GM12878 (cell line): ENCODE data around the gene KRTAP1-4. TPM values are rescaled to one million over a fixed set of nuclear protein-coding genes. Genes with fewer than 3 reads are reported as not detected.

Experiments
- ATAC-seq: fragments of 200-7000 bp; cut with Tn5 transposase; 3 replicates; pipeline ENCODE4 v1.9.1; 2020; ENCODE audit warnings: mild to moderate bottlenecking, moderate library complexity
- BruUV-seq: library from RNA; stranded (reverse); fragments of 400-500 nt; replicated peaks from 2 replicates; lab custom pipeline; 2021; lab: Mats Ljungman, UMichigan
- CTCF ChIA-PET: fragments of 300-600 bp; sonication (Branson Sonifier 250); formaldehyde crosslinking; extraction: SDS; loops from one replicate; lab custom pipeline; 2021; ENCODE audit warnings: inconsistent platforms; lab: Yijun Ruan, JAX
- POLR2A ChIA-PET: fragments of 350-600 bp; formaldehyde crosslinking; extraction: SDS; loops from one replicate; lab custom pipeline; 2021; ENCODE audit warnings: inconsistent platforms; lab: Charles Lee
- RAD21 ChIA-PET: fragments of 300-600 bp; sonication (Branson Sonifier 250); formaldehyde crosslinking; loops from one replicate; lab custom pipeline; 2023; ENCODE audit warnings: antibody characterized with exemption; ENCODE audit not compliant: unreplicated experiment; lab: Charles Lee
- SMC1A ChIA-PET: fragments of 300-600 bp; sonication (Branson Sonifier 250); formaldehyde crosslinking; loops from one replicate; lab custom pipeline; 2023; ENCODE audit not compliant: unreplicated experiment, uncharacterized antibody; lab: Charles Lee
- DNase-seq: peaks from one replicate; pipeline ENCODE4 v3.0.0-alpha.2; 2011; ENCODE audit warnings: low read depth, low spot score
- FAIRE-seq: peaks from 3 replicates; lab custom pipeline; 2011; peaks lifted over from hg19 to GRCh38; lab: Jason Lieb, UNC
- H2AFZ ChIP-seq: 2 replicates; pipeline ENCODE4 v1.6.0; 2011; ENCODE audit warnings: low read depth, low read length, control low read depth; ENCODE audit not compliant: control insufficient read depth
- H3K27ac ChIP-seq: 2 replicates; pipeline ENCODE4 v1.5.1; 2011; ENCODE audit warnings: control low read depth; ENCODE audit not compliant: control insufficient read depth, insufficient read depth
- H3K27me3 ChIP-seq, 2 experiments: replicated peaks in 1 of 2; 2 replicates each; pipeline versions ENCODE4 v1.6.0 to v1.6.1; 2011; ENCODE audit warnings: low read length in 1 of 2; ENCODE audit not compliant: control insufficient read depth in 2 of 2, insufficient read depth in 2 of 2
- H3K36me3 ChIP-seq, 2 experiments: 2 replicates each; pipeline ENCODE4 v1.5.1; 2011; ENCODE audit warnings: low read length in 1 of 2; ENCODE audit not compliant: control insufficient read depth in 2 of 2, insufficient read depth in 2 of 2
- H3K4me1 ChIP-seq: 2 replicates; pipeline ENCODE4 v1.6.1; 2011; ENCODE audit warnings: mild to moderate bottlenecking, low read length, moderate library complexity, mixed read lengths; ENCODE audit not compliant: control insufficient read depth, insufficient read depth
- H3K4me2 ChIP-seq: 2 replicates; pipeline ENCODE4 v1.6.0; 2011; ENCODE audit warnings: control low read depth; ENCODE audit not compliant: control insufficient read depth, insufficient read depth
- H3K4me3 ChIP-seq: fragments of 200-600 bp; sonication (generic); 2 replicates; pipeline ENCODE4 v1.5.1; 2016
- H3K79me2 ChIP-seq: 2 replicates; pipeline ENCODE4 v1.6.0; 2011; ENCODE audit warnings: low read length; ENCODE audit not compliant: control insufficient read depth, insufficient read depth
- H3K9ac ChIP-seq: 2 replicates; pipeline ENCODE4 v1.8.0; 2011; ENCODE audit warnings: low read length, control low read depth, mixed read lengths; ENCODE audit not compliant: control insufficient read depth, insufficient read depth
- H3K9me3 ChIP-seq: replicated peaks from 3 replicates; pipeline ENCODE4 v1.5.1; 2011; ENCODE audit warnings: mild to moderate bottlenecking, low read length; ENCODE audit not compliant: control insufficient read depth, insufficient read depth
- H4K20me1 ChIP-seq: 2 replicates; pipeline ENCODE4 v1.6.0; 2011; ENCODE audit not compliant: control insufficient read depth, insufficient read depth
- BMI1 ChIP-seq: fragments of 450-650 bp; IDR thresholded peaks from 2 replicates; pipeline ENCODE4 v1.6.1; 2016; ENCODE audit warnings: mild to moderate bottlenecking, moderate library complexity, borderline replicate concordance
- CHD2 ChIP-seq: IDR thresholded peaks from 2 replicates; pipeline ENCODE4 v1.6.1; 2011; ENCODE audit warnings: low read depth, low read length, improper control_type of control experiment, borderline replicate concordance
- CHD4 ChIP-seq: fragments of 200-600 bp; sonication (generic); IDR thresholded peaks from 2 replicates; pipeline ENCODE4 v1.6.1; 2016; ENCODE audit warnings: mild to moderate bottlenecking
- DPF2 ChIP-seq: fragments of 450-650 bp; IDR thresholded peaks from 2 replicates; pipeline ENCODE4 v1.6.1; 2017; ENCODE audit warnings: mild to moderate bottlenecking
- EED ChIP-seq: sonication (generic); IDR thresholded peaks from 2 replicates; pipeline ENCODE4 v1.6.1; 2016; ENCODE audit warnings: antibody characterized with exemption, low read depth
- ESRRA ChIP-seq: IDR thresholded peaks from 2 replicates; pipeline ENCODE4 v1.6.1; 2012; ENCODE audit warnings: mild to moderate bottlenecking, low read length, improper control_type of control experiment
- GATAD2B ChIP-seq: fragments of 450-650 bp; conservative IDR thresholded peaks from 2 replicates; pipeline ENCODE4 v1.6.1; 2017; ENCODE audit warnings: low read depth, mild to moderate bottlenecking, moderate library complexity
- KDM1A ChIP-seq: fragments of 200-600 bp; sonication (generic); IDR thresholded peaks from 2 replicates; pipeline ENCODE4 v1.6.1; 2016; ENCODE audit warnings: borderline replicate concordance
- NFXL1 ChIP-seq: fragments of 450-650 bp; IDR thresholded peaks from 2 replicates; pipeline ENCODE4 v1.6.1; 2017; ENCODE audit warnings: antibody characterized with exemption, mild to moderate bottlenecking, borderline replicate concordance
- NFYB ChIP-seq: IDR thresholded peaks from 2 replicates; pipeline ENCODE4 v1.6.1; 2011; ENCODE audit warnings: low read depth, mild to moderate bottlenecking, low read length, improper control_type of control experiment, moderate library complexity; ENCODE audit not compliant: insufficient read depth
- NR2F1 ChIP-seq: fragments of 450-650 bp; conservative IDR thresholded peaks from 2 replicates; pipeline ENCODE4 v1.6.1; 2017; ENCODE audit warnings: mild to moderate bottlenecking
- RB1 ChIP-seq: fragments of 450-650 bp; formaldehyde crosslinking; IDR thresholded peaks from 2 replicates; pipeline ENCODE4 v1.6.1; 2017; ENCODE audit warnings: mild to moderate bottlenecking, borderline replicate concordance
- RELB ChIP-seq: fragments of 450-650 bp; IDR thresholded peaks from 2 replicates; pipeline ENCODE4 v1.6.1; 2017; ENCODE audit warnings: low read depth, mild to moderate bottlenecking, moderate library complexity
- SRF ChIP-seq, 2 experiments: IDR thresholded peaks; 2 replicates each; pipeline ENCODE4 v1.6.1; 2011; ENCODE audit warnings: low read depth in 2 of 2, low read length in 2 of 2, mild to moderate bottlenecking in 1 of 2, moderate library complexity in 1 of 2
- WGBS: methylation state at CpG from one replicate; pipeline ENCODE4 v1.1.6; 2016; ENCODE audit warnings: low lambda C conversion rate; ENCODE audit not compliant: insufficient replicate concordance, insufficient coverage; ENCODE audit errors: missing lambda C conversion rate; 5-methylcytosine and 5-hydroxymethylcytosine counted together
- in situ Hi-C: fragments of 300-500 bp; cut with MboI; formaldehyde crosslinking; loops from 9 replicates; pipeline ENCODE4 v1.14.3; 2018; ENCODE audit warnings: mixed read lengths
- intact Hi-C: fragments of 100-400 bp; cut with micrococcal nuclease; formaldehyde crosslinking; loops from one replicate; pipeline ENCODE4 v1.14.2; 2022; ENCODE audit not compliant: unreplicated experiment
- polyA plus RNA-seq, 11 experiments: library from polyadenylated mRNA; depleted of rRNA in 4 of 11; unstranded in 6 of 11; stranded (reverse) in 5 of 11; fragments of >200 nt; fragmentation: Nextera tagmentation in 4 of 11; fragmentation: Illumina TruSeq in 1 of 11; extraction: Ambion mirVana in 4 of 11; extraction: Trizol in 1 of 11; gene quantifications; 1 replicate in 1 of 11; 2 replicates in 10 of 11; pipeline versions ENCODE4 v1.2.1 to v1.2.3, GENCODE V29; 2011 to 2016; ENCODE audit warnings: inconsistent platforms in 2 of 11, missing spikeins in 2 of 11, low read depth in 1 of 11
- total RNA-seq, 4 experiments: library from RNA; depleted of rRNA in 3 of 4; stranded (reverse); fragments of >200 nt in 3 of 4; fragmentation: Illumina TruSeq in 1 of 4; extraction: Trizol in 1 of 4; gene quantifications; 2 replicates each; pipeline versions ENCODE4 v1.2.1 to v1.2.3, GENCODE V29; 2013 to 2021
- TF ChIP-seq, protein P1 (sequence below): fragments of 450-650 bp; formaldehyde crosslinking; IDR thresholded peaks from 2 replicates; pipeline ENCODE4 v1.4.0; 2022; ENCODE audit warnings: mild to moderate bottlenecking, moderate library complexity
- TF ChIP-seq, protein P2 (sequence below): IDR thresholded peaks from 2 replicates; pipeline ENCODE4 v1.6.1; 2011; ENCODE audit warnings: borderline replicate concordance, low read depth, mild to moderate bottlenecking, moderate library complexity, low read length; ENCODE audit not compliant: insufficient read depth, poor library complexity, severe bottlenecking

The KRTAP1-4 gene
- total and polyA plus RNA-seq, 10 of the 15 experiments (the other 5 are each of a cell fraction or from before 2014, with no cell fraction given): not detected

- Histone ChIP-seq H3K79me2 (no peaks in the 10 kb centered on the region), H3K4me2 (no peak overlapping the region), H3K27ac (no peak overlapping the region), H2AFZ (no peak overlapping the region), H3K9me3 (no peaks in the 10 kb centered on the region), H3K36me3 (no peaks in the 10 kb centered on the region), H3K9ac (no peak overlapping the region), H3K27me3 (peaks cover 0 to 3% of the 10 kb centered on the region in 2 experiments; a peak in 2 of 4 replicates), H3K4me3 (no peak overlapping the region), H4K20me1 (no peaks in the 10 kb centered on the region), H3K4me1 (no peaks in the 10 kb centered on the region)
- TF ChIP-seq ESRRA (no peak), EED (no peak), CHD4 (no peak), NFYB (no peak), NFXL1 (no peak), NR2F1 (no peak), CHD2 (no peak), KDM1A (no peak), GATAD2B (no peak), RELB (no peak), RB1 (no peak), DPF2 (no peak), SRF (IDR thresholded peaks at IDR 0.05; ENCODE audit: low read depth in 2 of 2, low read length in 2 of 2) (no peak), BMI1 (no peak)
- TF ChIP-seq, protein P1, sequence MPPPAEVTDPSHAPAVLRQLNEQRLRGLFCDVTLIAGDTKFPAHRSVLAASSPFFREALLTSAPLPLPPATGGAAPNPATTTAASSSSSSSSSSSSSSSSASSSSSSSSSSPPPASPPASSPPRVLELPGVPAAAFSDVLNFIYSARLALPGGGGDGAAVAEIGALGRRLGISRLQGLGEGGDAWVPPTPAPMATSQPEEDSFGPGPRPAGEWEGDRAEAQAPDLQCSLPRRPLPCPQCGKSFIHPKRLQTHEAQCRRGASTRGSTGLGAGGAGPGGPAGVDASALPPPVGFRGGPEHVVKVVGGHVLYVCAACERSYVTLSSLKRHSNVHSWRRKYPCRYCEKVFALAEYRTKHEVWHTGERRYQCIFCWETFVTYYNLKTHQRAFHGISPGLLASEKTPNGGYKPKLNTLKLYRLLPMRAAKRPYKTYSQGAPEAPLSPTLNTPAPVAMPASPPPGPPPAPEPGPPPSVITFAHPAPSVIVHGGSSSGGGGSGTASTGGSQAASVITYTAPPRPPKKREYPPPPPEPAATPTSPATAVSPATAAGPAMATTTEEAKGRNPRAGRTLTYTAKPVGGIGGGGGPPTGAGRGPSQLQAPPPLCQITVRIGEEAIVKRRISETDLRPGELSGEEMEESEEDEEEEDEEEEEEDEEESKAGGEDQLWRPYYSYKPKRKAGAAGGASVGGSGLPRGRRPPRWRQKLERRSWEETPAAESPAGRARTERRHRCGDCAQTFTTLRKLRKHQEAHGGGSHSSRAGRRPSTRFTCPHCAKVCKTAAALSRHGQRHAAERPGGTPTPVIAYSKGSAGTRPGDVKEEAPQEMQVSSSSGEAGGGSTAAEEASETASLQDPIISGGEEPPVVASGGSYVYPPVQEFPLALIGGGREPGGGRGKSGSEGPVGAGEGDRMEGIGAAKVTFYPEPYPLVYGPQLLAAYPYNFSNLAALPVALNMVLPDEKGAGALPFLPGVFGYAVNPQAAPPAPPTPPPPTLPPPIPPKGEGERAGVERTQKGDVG (CRISPR knock-in tag): no peak
- TF ChIP-seq, protein P2, sequence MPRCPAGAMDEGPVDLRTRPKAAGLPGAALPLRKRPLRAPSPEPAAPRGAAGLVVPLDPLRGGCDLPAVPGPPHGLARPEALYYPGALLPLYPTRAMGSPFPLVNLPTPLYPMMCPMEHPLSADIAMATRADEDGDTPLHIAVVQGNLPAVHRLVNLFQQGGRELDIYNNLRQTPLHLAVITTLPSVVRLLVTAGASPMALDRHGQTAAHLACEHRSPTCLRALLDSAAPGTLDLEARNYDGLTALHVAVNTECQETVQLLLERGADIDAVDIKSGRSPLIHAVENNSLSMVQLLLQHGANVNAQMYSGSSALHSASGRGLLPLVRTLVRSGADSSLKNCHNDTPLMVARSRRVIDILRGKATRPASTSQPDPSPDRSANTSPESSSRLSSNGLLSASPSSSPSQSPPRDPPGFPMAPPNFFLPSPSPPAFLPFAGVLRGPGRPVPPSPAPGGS: no peak
- FAIRE-seq (no peak), DNase-seq (no peak), ATAC-seq (no peak)
- ChIA-PET SMC1A (no interaction called here), RAD21 (no interaction called here), POLR2A (no interaction called here), CTCF (interaction anchor here (0.8 kb wide), 1 partner anchor 45 kb away, joined by 3 read pairs; no protein-coding TSS in a partner anchor)
- intact Hi-C loops (no loop called here), in situ Hi-C loops (no loop called here)
- no TSS peak for BruUV-seq
- 4% methylated on average over 4 of the region's 4 CpGs for WGBS
Observed at GRCh38 chr17:41009301-41009760, 20.7 kb downstream of the KRTAP1-4 start.
